Measurements from ENCODE around the gene TRERF1.
"Not testable (repeated sequence)": the region's sequence is repeated elsewhere in the genome, so short reads cannot be mapped to it uniquely, and the experiment has no call there.

The TRERF1 gene

GRCh38 chr6:42199106-42199981, 252.4 kb downstream of the TRERF1 start:
- DNase-seq (ENCODE audit: low read depth in 1 of 2, low spot score in 1 of 2) = no peak
- in situ Hi-C loops (cut with HindIII; ENCODE audit: low pct_unique_long_range_greater_than_20kb, low sequenced_read_pairs) = no loop called here
- no peak for TF ChIP-seq JUND (IDR thresholded peaks at IDR 0.05; ENCODE audit: low read depth)

DNA sequence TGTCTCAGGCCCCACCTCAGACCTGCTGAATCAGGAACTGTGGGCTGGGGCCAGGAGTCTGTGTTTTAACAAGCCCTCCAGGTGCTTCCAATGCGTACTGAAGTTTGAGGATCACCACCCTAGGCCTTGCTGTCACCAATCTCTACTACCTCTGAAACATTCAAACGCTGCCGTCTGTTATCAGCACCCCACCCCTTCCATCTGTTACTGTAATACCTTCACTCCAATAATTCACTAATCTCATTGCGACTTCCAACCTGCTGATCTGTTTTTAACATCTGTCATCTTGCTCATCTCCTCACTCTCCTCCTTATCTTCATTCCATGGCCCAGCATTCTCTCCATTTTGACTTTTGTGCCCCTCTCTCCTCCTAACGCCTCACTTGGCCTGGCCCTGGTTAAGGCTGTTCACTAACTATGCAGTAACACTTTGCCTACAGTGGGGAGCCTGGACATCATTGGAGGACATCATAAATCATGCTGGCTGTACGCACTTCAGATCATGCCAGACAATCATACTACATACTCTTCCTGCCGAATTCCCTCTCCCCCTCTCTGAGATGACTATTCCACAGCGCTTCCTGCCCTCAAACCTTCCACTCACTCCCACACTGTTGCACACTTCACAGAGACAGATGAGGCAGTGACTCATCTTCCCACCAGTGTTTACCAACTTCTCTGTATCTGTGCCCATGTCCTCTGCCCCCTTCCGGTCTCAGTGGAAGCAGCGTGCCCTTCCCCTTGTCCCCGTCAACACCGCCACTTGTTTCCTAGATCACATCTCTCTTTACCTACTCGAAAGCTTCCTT, 254.0 kb downstream of the TRERF1 start:
- TF ChIP-seq JUND (IDR thresholded peaks at IDR 0.05; ENCODE audit: low read depth) = no peak
- DNase-seq (ENCODE audit: low read depth in 1 of 2, low spot score in 1 of 2) = no peak
- in situ Hi-C loops (cut with HindIII; ENCODE audit: low pct_unique_long_range_greater_than_20kb, low sequenced_read_pairs) = no loop called here

DNA sequence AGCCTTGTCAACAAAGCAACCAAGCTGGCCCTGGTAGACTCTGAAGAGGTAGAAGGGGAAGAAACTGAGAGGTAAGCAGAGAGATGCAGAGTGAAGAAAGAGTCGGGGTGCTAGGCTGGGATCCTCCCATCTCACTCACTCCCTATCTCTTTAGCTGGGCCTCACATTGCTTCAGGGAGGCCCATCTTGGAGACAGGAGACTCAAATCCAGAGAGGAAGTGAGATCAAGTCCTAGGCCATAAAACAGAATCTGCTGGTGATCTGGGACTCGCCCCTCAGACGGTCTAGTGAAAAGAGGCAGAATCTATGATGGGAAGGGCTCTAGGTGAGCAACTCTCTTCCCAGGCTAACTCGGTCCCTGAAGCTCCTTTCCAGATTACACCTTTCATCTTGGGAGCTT, 256.3 kb downstream of the TRERF1 start:
- no peak for DNase-seq (ENCODE audit: low read depth in 1 of 2, low spot score in 1 of 2)
- in situ Hi-C loops (cut with HindIII; ENCODE audit: low pct_unique_long_range_greater_than_20kb, low sequenced_read_pairs) = no loop called here
- no peak for TF ChIP-seq JUND (IDR thresholded peaks at IDR 0.05; ENCODE audit: low read depth)

GRCh38 chr6:42194056-42194455, 257.7 kb downstream of the TRERF1 start:
- no peak for DNase-seq (ENCODE audit: low read depth in 1 of 2, low spot score in 1 of 2)
- no peak for TF ChIP-seq JUND (IDR thresholded peaks at IDR 0.05; ENCODE audit: low read depth)
- in situ Hi-C loops (cut with HindIII; ENCODE audit: low pct_unique_long_range_greater_than_20kb, low sequenced_read_pairs) = no loop called here

- no peak for TF ChIP-seq JUND (IDR thresholded peaks at IDR 0.05; ENCODE audit: low read depth)
- in situ Hi-C loops (cut with HindIII; ENCODE audit: low pct_unique_long_range_greater_than_20kb, low sequenced_read_pairs) = no loop called here
- no peak for DNase-seq (ENCODE audit: low read depth in 1 of 2, low spot score in 1 of 2)
Observed at GRCh38 chr6:42193491-42193894, 258.2 kb downstream of the TRERF1 start.

- DNase-seq (ENCODE audit: low read depth in 1 of 2, low spot score in 1 of 2); in situ Hi-C loops (cut with HindIII; ENCODE audit: low pct_unique_long_range_greater_than_20kb, low sequenced_read_pairs): not testable (repeated sequence)
Observed at GRCh38 chr6:42192385-42192784, 259.3 kb downstream of the TRERF1 start.

GRCh38 chr6:42190554-42191183, 261.1 kb downstream of the TRERF1 start:
- no peak for TF ChIP-seq JUND (IDR thresholded peaks at IDR 0.05; ENCODE audit: low read depth)
- in situ Hi-C loops (cut with HindIII; ENCODE audit: low pct_unique_long_range_greater_than_20kb, low sequenced_read_pairs) = no loop called here
- no peak for DNase-seq (ENCODE audit: low read depth in 1 of 2, low spot score in 1 of 2)

DNA sequence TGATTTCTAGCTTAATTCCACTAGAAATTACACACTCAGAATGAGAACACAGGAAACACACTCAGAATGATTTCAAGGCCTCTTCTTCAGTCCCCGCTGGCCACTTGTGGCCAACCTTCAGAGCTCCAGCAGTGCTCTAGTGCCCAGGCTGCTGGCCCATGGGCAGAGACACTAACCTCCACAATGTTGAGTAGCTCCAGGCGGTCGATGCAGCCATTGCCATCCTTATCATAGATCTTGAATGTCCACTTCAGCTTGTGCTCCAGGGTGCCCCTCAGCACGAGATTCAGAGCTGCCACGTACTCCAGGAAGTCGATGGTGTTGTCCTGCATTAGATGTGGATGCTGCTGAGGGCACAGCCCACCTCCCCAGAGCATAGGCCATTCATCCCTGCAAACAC, 263.3 kb downstream of the TRERF1 start:
- in situ Hi-C loops (cut with HindIII; ENCODE audit: low pct_unique_long_range_greater_than_20kb, low sequenced_read_pairs) = no loop called here
- no peak for TF ChIP-seq JUND (IDR thresholded peaks at IDR 0.05; ENCODE audit: low read depth)
- no peak for DNase-seq (ENCODE audit: low read depth in 1 of 2, low spot score in 1 of 2)

DNA sequence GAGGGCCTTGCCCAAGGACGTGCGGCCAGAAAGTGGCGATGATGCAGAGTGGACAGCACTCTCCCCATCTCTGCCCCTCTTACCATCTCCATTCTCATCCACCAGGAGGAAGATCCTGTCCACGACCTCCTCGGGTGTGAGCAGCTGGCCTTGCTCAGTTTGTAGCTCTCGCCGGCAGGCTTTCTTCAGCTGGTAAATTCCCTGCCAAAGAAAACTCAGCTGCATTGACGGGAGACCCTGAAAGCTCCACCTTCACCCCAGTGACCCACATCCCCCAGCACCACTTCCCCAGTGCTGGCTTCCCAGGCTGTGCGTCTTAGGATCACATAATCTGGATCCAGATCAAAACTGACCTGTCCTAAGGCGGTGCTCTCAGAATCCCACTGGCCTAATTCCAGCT, 266.1 kb downstream of the TRERF1 start:
- no peak for TF ChIP-seq JUND (IDR thresholded peaks at IDR 0.05; ENCODE audit: low read depth)
- DNase-seq (ENCODE audit: low read depth in 1 of 2, low spot score in 1 of 2) = no peak
- in situ Hi-C loops (cut with HindIII; ENCODE audit: low pct_unique_long_range_greater_than_20kb, low sequenced_read_pairs) = no loop called here

DNA sequence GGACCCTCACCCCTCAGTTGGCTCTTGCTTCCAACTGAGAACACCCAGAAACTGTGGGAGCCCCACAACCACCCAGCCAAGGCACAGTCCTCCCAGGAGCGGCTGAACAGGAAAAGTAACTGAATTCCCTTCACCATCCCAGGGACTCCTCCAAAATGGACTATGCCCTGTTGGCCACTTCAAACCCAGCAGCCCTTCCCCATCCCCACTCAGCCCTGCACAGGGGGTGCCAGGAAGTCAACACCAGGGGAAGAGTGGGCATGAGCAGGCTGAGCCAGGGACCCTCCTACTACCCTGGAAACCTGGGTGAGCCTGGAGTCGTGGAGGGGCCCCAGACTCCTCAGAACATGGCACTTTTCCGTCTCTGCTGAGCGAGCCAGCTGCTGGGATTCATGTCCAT, 267.3 kb downstream of the TRERF1 start:
- in situ Hi-C loops (cut with HindIII; ENCODE audit: low pct_unique_long_range_greater_than_20kb, low sequenced_read_pairs) = no loop called here
- no peak for TF ChIP-seq JUND (IDR thresholded peaks at IDR 0.05; ENCODE audit: low read depth)
- DNase-seq (ENCODE audit: low read depth in 1 of 2, low spot score in 1 of 2) = no peak

DNA sequence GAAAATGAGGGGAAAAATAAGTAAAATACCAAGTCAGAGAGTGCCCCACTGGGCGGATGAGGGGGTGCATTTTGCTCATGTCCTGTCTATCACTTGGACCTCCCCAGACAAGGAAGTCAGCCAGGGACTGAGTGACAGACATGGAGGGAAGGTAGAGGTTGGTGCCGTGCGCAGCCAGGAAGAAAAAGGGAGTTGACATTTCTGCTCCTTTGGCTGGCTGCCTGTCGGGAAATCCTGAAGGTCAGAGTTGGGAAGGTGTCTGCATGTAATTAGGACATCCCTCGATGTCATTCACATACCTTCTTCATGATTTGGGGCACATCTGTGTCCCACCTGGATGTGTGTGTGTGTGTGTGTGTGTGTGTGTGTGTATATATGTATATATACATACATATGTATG, 269.6 kb downstream of the TRERF1 start:
- DNase-seq (ENCODE audit: low read depth in 1 of 2, low spot score in 1 of 2) = no peak
- no peak for TF ChIP-seq JUND (IDR thresholded peaks at IDR 0.05; ENCODE audit: low read depth)
- in situ Hi-C loops (cut with HindIII; ENCODE audit: low pct_unique_long_range_greater_than_20kb, low sequenced_read_pairs) = no loop called here

- DNase-seq (ENCODE audit: low read depth in 1 of 2, low spot score in 1 of 2) = no peak
- in situ Hi-C loops (cut with HindIII; ENCODE audit: low pct_unique_long_range_greater_than_20kb, low sequenced_read_pairs) = no loop called here
- TF ChIP-seq JUND (IDR thresholded peaks at IDR 0.05; ENCODE audit: low read depth) = no peak
Observed at GRCh38 chr6:42179945-42180313, 271.8 kb downstream of the TRERF1 start.

All from T47D (cell line).